ENCODE data around the gene SCYL2. TPM values are rescaled to one million over a fixed set of nuclear protein-coding genes. Genes with fewer than 3 reads are reported as not detected.

SCYL2 gene
- total RNA-seq, 1 donor from 2014 or later: 53.9 TPM

GRCh38 chr12:100371146-100371545 is 104.2 kb downstream of the SCYL2 start:
- peaks cover 10% of the 10 kb centered on the region for H3K27me3 Mint-ChIP-seq (ENCODE audit: low read depth)
- H3K9me3 Mint-ChIP-seq (ENCODE audit: low read depth): peaks cover 4% of the 10 kb centered on the region
- H3K27ac Mint-ChIP-seq (ENCODE audit: unreplicated experiment): no peak overlapping the region
- no peak for DNase-seq (ENCODE audit: low spot score)
- H3K36me3 Mint-ChIP-seq (ENCODE audit: low read depth): no peaks in the 10 kb centered on the region
- no peak overlapping the region for H3K4me3 Mint-ChIP-seq (ENCODE audit: unreplicated experiment)
- TF ChIP-seq, protein P1, sequence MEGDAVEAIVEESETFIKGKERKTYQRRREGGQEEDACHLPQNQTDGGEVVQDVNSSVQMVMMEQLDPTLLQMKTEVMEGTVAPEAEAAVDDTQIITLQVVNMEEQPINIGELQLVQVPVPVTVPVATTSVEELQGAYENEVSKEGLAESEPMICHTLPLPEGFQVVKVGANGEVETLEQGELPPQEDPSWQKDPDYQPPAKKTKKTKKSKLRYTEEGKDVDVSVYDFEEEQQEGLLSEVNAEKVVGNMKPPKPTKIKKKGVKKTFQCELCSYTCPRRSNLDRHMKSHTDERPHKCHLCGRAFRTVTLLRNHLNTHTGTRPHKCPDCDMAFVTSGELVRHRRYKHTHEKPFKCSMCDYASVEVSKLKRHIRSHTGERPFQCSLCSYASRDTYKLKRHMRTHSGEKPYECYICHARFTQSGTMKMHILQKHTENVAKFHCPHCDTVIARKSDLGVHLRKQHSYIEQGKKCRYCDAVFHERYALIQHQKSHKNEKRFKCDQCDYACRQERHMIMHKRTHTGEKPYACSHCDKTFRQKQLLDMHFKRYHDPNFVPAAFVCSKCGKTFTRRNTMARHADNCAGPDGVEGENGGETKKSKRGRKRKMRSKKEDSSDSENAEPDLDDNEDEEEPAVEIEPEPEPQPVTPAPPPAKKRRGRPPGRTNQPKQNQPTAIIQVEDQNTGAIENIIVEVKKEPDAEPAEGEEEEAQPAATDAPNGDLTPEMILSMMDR (IDR thresholded peaks at IDR 0.05): no peak
- peaks cover 4% of the 10 kb centered on the region for H3K4me1 Mint-ChIP-seq (ENCODE audit: low read depth)

DNA sequence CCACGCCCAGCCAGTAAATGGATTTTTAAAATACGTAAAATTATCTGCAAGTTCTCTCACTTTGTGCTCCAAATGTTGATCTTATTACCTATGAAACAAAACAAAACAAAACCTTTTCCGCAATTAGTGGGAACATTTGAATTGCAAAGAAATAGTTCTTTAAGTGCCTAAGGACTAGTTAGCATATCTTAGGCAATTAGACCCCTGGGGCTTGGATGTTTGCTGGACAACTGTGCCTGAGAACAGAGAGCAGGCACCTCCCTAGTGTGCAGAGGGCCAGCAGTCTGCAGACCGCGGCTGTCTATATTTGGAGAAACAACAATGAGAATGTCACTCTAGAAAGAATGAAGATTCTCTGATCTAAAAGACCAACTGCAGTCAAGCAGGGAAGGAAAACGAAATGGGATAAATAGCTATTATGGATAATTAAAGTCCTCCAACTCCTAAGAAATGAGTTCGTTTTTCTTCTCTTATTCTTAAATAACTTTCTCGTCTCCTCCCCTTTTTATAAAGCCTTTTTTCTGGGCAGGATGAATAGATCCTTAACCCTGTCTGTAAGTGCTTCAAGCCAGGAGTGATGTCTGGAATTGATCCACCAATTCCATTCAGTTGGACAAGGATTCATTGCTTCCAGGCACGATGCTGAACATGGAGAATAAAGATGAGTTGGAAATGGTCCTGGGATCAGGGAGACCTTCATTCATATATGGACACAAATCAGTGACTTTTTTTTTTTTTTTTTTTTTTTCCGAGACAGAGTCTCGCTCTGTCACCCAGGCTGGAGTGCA is 106.1 kb downstream of the SCYL2 start:
- Mint-ChIP-seq H3K4me3 (ENCODE audit: unreplicated experiment) (no peak overlapping the region), H3K27ac (ENCODE audit: unreplicated experiment) (no peak overlapping the region), H3K4me1 (ENCODE audit: low read depth) (peaks cover 4% of the 10 kb centered on the region), H3K9me3 (ENCODE audit: low read depth) (peaks cover 4% of the 10 kb centered on the region), H3K27me3 (ENCODE audit: low read depth) (peaks cover 7% of the 10 kb centered on the region), H3K36me3 (ENCODE audit: low read depth) (no peaks in the 10 kb centered on the region)
- no peak for DNase-seq (ENCODE audit: low spot score)
- TF ChIP-seq, protein P1 (IDR thresholded peaks at IDR 0.05): no peak

DNA sequence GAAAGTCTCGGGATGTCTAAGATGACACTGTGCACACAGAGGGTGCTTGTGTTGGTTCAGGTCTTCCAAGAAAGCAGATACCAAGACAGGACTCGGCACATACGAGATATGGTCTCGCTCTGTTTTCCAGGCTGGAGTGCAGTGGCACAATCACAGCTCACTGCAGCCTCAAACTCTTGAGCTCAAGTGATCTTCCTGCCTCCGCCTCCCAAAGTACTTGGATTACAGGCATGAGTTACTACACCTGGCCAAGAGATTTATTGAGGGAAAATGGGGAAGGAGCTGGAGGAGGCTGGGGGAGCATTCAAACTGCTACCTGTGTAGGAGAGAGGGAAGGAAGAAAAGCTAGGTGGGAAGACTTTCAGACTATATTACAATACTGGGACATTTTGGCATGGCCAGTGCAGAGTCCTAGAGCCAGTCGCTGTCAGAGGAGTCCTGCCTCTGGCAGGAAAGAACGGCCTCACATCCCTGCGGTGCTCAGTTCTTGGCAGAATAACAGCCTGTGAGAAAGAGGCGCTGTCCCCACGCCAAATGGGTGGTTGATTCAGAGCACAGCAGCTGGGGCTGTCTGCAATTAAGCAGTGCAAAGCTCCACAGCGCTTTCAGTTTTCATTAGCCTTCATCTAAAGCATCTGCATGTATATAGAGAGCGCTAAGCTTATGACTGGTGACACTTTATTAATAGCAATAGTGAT is 108.2 kb downstream of the SCYL2 start:
- no peaks in the 10 kb centered on the region for H3K9me3 Mint-ChIP-seq (ENCODE audit: low read depth)
- no peak overlapping the region for H3K4me3 Mint-ChIP-seq (ENCODE audit: unreplicated experiment)
- H3K4me1 Mint-ChIP-seq (ENCODE audit: low read depth): peaks cover 4% of the 10 kb centered on the region
- TF ChIP-seq, protein P1 (IDR thresholded peaks at IDR 0.05): no peak
- H3K27ac Mint-ChIP-seq (ENCODE audit: unreplicated experiment): no peak overlapping the region
- no peak for DNase-seq (ENCODE audit: low spot score)
- H3K27me3 Mint-ChIP-seq (ENCODE audit: low read depth): peaks cover 10% of the 10 kb centered on the region
- no peaks in the 10 kb centered on the region for H3K36me3 Mint-ChIP-seq (ENCODE audit: low read depth)

GRCh38 chr12:100376161-100376560 is 109.2 kb downstream of the SCYL2 start:
- H3K27ac Mint-ChIP-seq (ENCODE audit: unreplicated experiment): no peak overlapping the region
- no peaks in the 10 kb centered on the region for H3K36me3 Mint-ChIP-seq (ENCODE audit: low read depth)
- no peak for DNase-seq (ENCODE audit: low spot score)
- no peaks in the 10 kb centered on the region for H3K9me3 Mint-ChIP-seq (ENCODE audit: low read depth)
- TF ChIP-seq, protein P1 (IDR thresholded peaks at IDR 0.05): no peak
- H3K4me3 Mint-ChIP-seq (ENCODE audit: unreplicated experiment): no peak overlapping the region
- H3K27me3 Mint-ChIP-seq (ENCODE audit: low read depth): peaks cover 10% of the 10 kb centered on the region
- H3K4me1 Mint-ChIP-seq (ENCODE audit: low read depth): peaks cover 4% of the 10 kb centered on the region

- H3K27me3 Mint-ChIP-seq (ENCODE audit: low read depth): peaks cover 8% of the 10 kb centered on the region
- TF ChIP-seq, protein P1 (IDR thresholded peaks at IDR 0.05): no peak
- H3K9me3 Mint-ChIP-seq (ENCODE audit: low read depth): no peaks in the 10 kb centered on the region
- H3K27ac Mint-ChIP-seq (ENCODE audit: unreplicated experiment): no peak overlapping the region
- H3K4me3 Mint-ChIP-seq (ENCODE audit: unreplicated experiment): no peak overlapping the region
- H3K36me3 Mint-ChIP-seq (ENCODE audit: low read depth): no peaks in the 10 kb centered on the region
- H3K4me1 Mint-ChIP-seq (ENCODE audit: low read depth): no peaks in the 10 kb centered on the region
- no peak for DNase-seq (ENCODE audit: low spot score)
Measured at GRCh38 chr12:100381379-100381778, 114.4 kb downstream of the SCYL2 start.
